Upper lobe of left lung (tissue), 6 donors: ENCODE data around the gene CELA1. TPM values are rescaled to one million over a fixed set of nuclear protein-coding genes. Genes with fewer than 3 reads are reported as not detected.

Experiments
- ATAC-seq, 2 donors: fragments of 200-7000 bp; cut with Tn5 transposase; one replicate each; pipeline ENCODE4 v1.9.1; 2022; ENCODE audit warnings: mild to moderate bottlenecking in 2 of 2, moderate library complexity in 2 of 2; ENCODE audit not compliant: low FRiP score in 2 of 2
- DNase-seq, 2 donors: peaks; one replicate each; pipeline ENCODE4 v3.0.0-alpha.2; 2019 to 2020
- H3K27ac ChIP-seq, 4 donors: fragments of 200-600 bp; sonication (generic); one replicate each; pipeline ENCODE4 v1.5.1; 2016 to 2019
- H3K27me3 ChIP-seq, 4 donors: fragments of 200-600 bp; sonication (generic); one replicate each; pipeline ENCODE4 v1.5.1; 2017 to 2019
- H3K36me3 ChIP-seq, 4 donors: fragments of 200-600 bp; sonication (generic); one replicate each; pipeline ENCODE4 v1.5.1; 2016 to 2019
- H3K4me1 ChIP-seq, 4 donors: fragments of 200-600 bp; sonication (generic); one replicate each; pipeline ENCODE4 v1.5.1; 2018 to 2019
- H3K4me3 ChIP-seq, 4 donors: fragments of 200-600 bp; sonication (generic); one replicate each; pipeline ENCODE4 v1.5.1; 2017 to 2019; ENCODE audit warnings: mild to moderate bottlenecking in 2 of 4, moderate library complexity in 1 of 4
- H3K9me3 ChIP-seq, 4 donors: fragments of 200-600 bp; sonication (generic); one replicate each; pipeline ENCODE4 v1.5.1; 2018 to 2019
- CTCF ChIP-seq, 6 experiments: fragments of 450-650 bp in 4 of 6; fragments of 200-600 bp in 2 of 6; sonication (generic) in 2 of 6; IDR thresholded peaks; one replicate each; pipeline ENCODE4 v1.5.1; 2016 to 2019; ENCODE audit warnings: antibody characterized with exemption in 6 of 6
- EP300 ChIP-seq, 4 donors: sonication (generic); formaldehyde crosslinking; IDR thresholded peaks; one replicate each; pipeline ENCODE4 v1.5.1; 2017; ENCODE audit warnings: antibody characterized with exemption in 4 of 4, control low read depth in 2 of 4
- POLR2A ChIP-seq, 4 donors: fragments of 450-650 bp; IDR thresholded peaks; one replicate each; pipeline ENCODE4 v1.5.1; 2016 to 2017; ENCODE audit warnings: antibody characterized with exemption in 4 of 4, mild to moderate bottlenecking in 2 of 4
- POLR2AphosphoS5 ChIP-seq, 2 donors: sonication (generic); formaldehyde crosslinking; IDR thresholded peaks; one replicate each; pipeline ENCODE4 v1.5.1; 2017; ENCODE audit warnings: antibody characterized with exemption in 2 of 2
- WGBS, 2 donors: methylation state at CpG; one replicate each; pipeline ENCODE4 v1.1.5; 2017 to 2018; 5-methylcytosine and 5-hydroxymethylcytosine counted together
- total RNA-seq, 6 donors: library from RNA; depleted of rRNA in 4 of 6; stranded (reverse); fragments of >200 nt in 4 of 6; gene quantifications; one replicate each; pipeline versions ENCODE4 v1.1.0 to v1.2.1, GENCODE V29; 2016 to 2021
- donor health status: DM: no; HTN: no; CAD: no; lungs with moderate emphysema.
- donor health status: DM: no; HTN: yes; CAD: no; lungs with severe emphysema.

The CELA1 gene
- total RNA-seq, 6 donors from 2014 or later, result not detected

- ATAC-seq (no peak), DNase-seq (no peak)
- Histone ChIP-seq H3K9me3 (no peaks in the 10 kb centered on the region), H3K4me1 (peaks cover 18 to 54% (median 41%) of the 10 kb centered on the region in 4 donors), H3K36me3 (no peaks in the 10 kb centered on the region), H3K4me3 (no peak overlapping the region), H3K27me3 (no peaks in the 10 kb centered on the region), H3K27ac (peak overlapping the region in 2 of 4 donors; percentile 62 to 63)
- TF ChIP-seq CTCF (IDR thresholded peaks at IDR 0.05), result no peak
- TF ChIP-seq EP300 (IDR thresholded peaks at IDR 0.05), result no peak
- TF ChIP-seq POLR2AphosphoS5 (IDR thresholded peaks at IDR 0.05), result no peak
- TF ChIP-seq POLR2A (IDR thresholded peaks at IDR 0.05), result no peak
- 85 to 91% methylated on average over 4 of the region's 4 CpGs for WGBS, 2 donors
Measured at GRCh38 chr12:51328587-51328986, 17.9 kb downstream of the CELA1 start.

- no peaks in the 10 kb centered on the region for H3K27me3 ChIP-seq
- ATAC-seq, result peak; percentile 39 to 81
- DNase-seq, result peak in 1 of 2 donors; percentile 56
- H3K36me3 ChIP-seq, result no peaks in the 10 kb centered on the region
- no peaks in the 10 kb centered on the region for H3K9me3 ChIP-seq
- 23 to 39% methylated on average over 6 to 7 of the region's 7 CpGs for WGBS, 2 donors
- no peak overlapping the region for H3K4me3 ChIP-seq
- TF ChIP-seq EP300 (IDR thresholded peaks at IDR 0.05) (no peak), CTCF (IDR thresholded peaks at IDR 0.05) (no peak), POLR2AphosphoS5 (IDR thresholded peaks at IDR 0.05) (no peak), POLR2A (IDR thresholded peaks at IDR 0.05) (peak in 1 of 4 donors; percentile 39)
- H3K4me1 ChIP-seq, result peaks cover 18 to 54% (median 45%) of the 10 kb centered on the region in 4 donors
- H3K27ac ChIP-seq, result peak overlapping the region; percentile 63 to 94 (median 84)
Measured at GRCh38 chr12:51326698-51327439, 19.6 kb downstream of the CELA1 start.

GRCh38 chr12:51324953-51325352, 21.5 kb downstream of the CELA1 start:
- ATAC-seq (no peak), DNase-seq (peak in 1 of 2 donors; percentile 53)
- no peaks in the 10 kb centered on the region for H3K27me3 ChIP-seq
- TF ChIP-seq POLR2A (IDR thresholded peaks at IDR 0.05) (no peak), EP300 (IDR thresholded peaks at IDR 0.05) (no peak), POLR2AphosphoS5 (IDR thresholded peaks at IDR 0.05) (no peak), CTCF (IDR thresholded peaks at IDR 0.05) (no peak)
- peak overlapping the region in 3 of 4 donors; percentile 87 to 94 (median 94) for H3K27ac ChIP-seq
- H3K36me3 ChIP-seq, result no peaks in the 10 kb centered on the region
- 27 to 76% methylated on average over 4 of the region's 4 CpGs for WGBS, 2 donors
- no peak overlapping the region for H3K4me3 ChIP-seq
- peaks cover 29 to 67% (median 63%) of the 10 kb centered on the region in 4 donors for H3K4me1 ChIP-seq
- no peaks in the 10 kb centered on the region for H3K9me3 ChIP-seq

GRCh38 chr12:51323966-51324895, 22.2 kb downstream of the CELA1 start, which contains the start of gene BIN2:
BIN2 (minus strand) TSS chr12:51324174; CDS start chr12:51324102, 72 bp downstream.
- DNase-seq, result peak; percentile 72 to 94
- ATAC-seq, result peak; percentile 54 to 77
- H3K4me3 ChIP-seq, result peak within 1 kb of the TSS in 3 of 4 donors; percentile 38 to 55 (median 47)
- peak within 1 kb of the TSS; percentile 82 to 94 (median 90) for H3K27ac ChIP-seq
- no peaks in the 10 kb centered on the region for H3K27me3 ChIP-seq
- H3K4me1 ChIP-seq, result peaks cover 29 to 65% (median 62%) of the 10 kb centered on the region in 4 donors
- 81 to 84% methylated on average over 36 to 59 of the region's 60 CpGs for WGBS, 2 donors
- H3K36me3 ChIP-seq, result no peaks in the 10 kb centered on the region
- TF ChIP-seq EP300 (IDR thresholded peaks at IDR 0.05) (no peak), CTCF (IDR thresholded peaks at IDR 0.05) (no peak), POLR2A (IDR thresholded peaks at IDR 0.05) (peak in 2 of 4 donors; percentile 40 to 68), POLR2AphosphoS5 (IDR thresholded peaks at IDR 0.05) (peak in 1 of 2 donors; percentile 57)
- no peaks in the 10 kb centered on the region for H3K9me3 ChIP-seq
